ENCODE data around the gene MCF2L. TPM values are rescaled to one million over a fixed set of nuclear protein-coding genes. Genes with fewer than 3 reads are reported as not detected.
"Not testable (repeated sequence)": the region's sequence is repeated elsewhere in the genome, so short reads cannot be mapped to it uniquely, and the experiment has no call there.

Gene MCF2L
- total RNA-seq, 1 donor from 2014 or later, result 115 TPM

GRCh38 chr13:113049521-113049941 is 80.5 kb downstream of the MCF2L start:
- no peak for DNase-seq (ENCODE audit: low spot score)

- no peak for DNase-seq (ENCODE audit: low spot score)
Observed at GRCh38 chr13:113049981-113050380, 81.0 kb downstream of the MCF2L start.

GRCh38 chr13:113050734-113051431 is 81.9 kb downstream of the MCF2L start:
- DNase-seq (ENCODE audit: low spot score), result no peak

DNA sequence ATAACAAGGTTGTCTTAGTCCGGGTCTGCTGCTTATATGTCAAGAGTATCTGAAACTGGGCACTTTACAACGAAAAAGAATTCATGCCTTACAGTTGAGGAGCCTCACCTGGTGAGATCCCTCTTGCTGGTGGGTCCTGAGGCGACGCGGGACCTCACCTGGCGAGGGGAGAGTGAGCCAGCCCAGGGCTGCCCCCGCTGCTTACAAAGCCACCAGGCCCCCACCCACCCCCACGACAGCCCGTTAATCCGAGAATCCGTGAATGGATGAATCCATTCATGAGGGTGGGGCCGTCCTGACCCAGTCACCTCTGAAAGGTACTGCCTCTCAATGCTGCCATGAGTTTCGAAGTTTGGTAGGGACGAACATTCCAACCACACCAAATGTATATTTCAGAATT is 82.6 kb downstream of the MCF2L start:
- DNase-seq (ENCODE audit: low spot score), result no peak

DNA sequence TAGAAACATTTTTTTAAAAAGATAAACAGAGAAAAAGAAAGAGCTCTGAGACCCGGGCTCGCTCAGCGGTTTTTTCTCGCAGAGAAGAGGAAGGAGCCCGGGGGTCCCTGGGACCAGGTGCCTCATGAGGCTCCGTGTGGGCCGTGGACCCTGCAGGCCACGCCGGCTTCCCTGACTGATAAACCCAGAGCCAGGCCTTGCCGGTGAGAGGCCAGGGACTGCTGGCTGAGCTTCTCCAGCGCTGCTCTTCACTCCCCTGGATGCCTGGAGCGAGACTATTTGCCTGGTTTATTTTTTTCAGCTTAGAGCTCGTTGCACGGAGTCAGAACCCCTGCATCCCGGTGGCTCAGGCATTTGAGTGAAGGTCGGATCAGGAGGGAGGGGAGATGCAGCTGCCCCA is 83.2 kb downstream of the MCF2L start:
- no peak for DNase-seq (ENCODE audit: low spot score)

- no peak for DNase-seq (ENCODE audit: low spot score)
Observed at GRCh38 chr13:113052971-113053370, 84.0 kb downstream of the MCF2L start.

- DNase-seq (ENCODE audit: low spot score), result no peak
Observed at GRCh38 chr13:113053376-113053775, 84.4 kb downstream of the MCF2L start.

GRCh38 chr13:113053801-113054604 is 85.0 kb downstream of the MCF2L start:
- no peak for DNase-seq (ENCODE audit: low spot score)

DNA sequence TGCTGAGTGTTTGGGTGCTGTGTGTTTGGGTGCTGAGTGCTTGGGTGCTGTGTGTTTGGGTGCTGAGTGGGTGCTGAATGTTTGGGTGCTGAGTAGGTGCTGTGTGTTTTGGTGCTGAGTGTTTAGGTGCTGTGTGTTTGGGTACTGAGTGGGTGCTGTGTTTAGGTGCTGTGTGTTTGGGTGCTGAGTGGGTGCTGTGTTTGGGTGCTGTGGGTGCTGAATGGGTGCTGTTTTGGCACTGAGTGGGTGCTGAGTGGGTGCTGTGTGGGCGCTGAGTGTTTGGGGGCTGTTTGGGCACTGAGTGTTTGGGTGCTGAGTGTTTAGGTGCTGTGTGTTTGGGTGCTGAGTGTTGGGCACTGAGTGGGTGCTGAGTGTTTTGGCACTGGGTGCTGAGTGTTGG is 88.1 kb downstream of the MCF2L start:
- no peak for DNase-seq (ENCODE audit: low spot score)

GRCh38 chr13:113057559-113057958 is 88.5 kb downstream of the MCF2L start:
- not testable (repeated sequence) for DNase-seq (ENCODE audit: low spot score)

DNA sequence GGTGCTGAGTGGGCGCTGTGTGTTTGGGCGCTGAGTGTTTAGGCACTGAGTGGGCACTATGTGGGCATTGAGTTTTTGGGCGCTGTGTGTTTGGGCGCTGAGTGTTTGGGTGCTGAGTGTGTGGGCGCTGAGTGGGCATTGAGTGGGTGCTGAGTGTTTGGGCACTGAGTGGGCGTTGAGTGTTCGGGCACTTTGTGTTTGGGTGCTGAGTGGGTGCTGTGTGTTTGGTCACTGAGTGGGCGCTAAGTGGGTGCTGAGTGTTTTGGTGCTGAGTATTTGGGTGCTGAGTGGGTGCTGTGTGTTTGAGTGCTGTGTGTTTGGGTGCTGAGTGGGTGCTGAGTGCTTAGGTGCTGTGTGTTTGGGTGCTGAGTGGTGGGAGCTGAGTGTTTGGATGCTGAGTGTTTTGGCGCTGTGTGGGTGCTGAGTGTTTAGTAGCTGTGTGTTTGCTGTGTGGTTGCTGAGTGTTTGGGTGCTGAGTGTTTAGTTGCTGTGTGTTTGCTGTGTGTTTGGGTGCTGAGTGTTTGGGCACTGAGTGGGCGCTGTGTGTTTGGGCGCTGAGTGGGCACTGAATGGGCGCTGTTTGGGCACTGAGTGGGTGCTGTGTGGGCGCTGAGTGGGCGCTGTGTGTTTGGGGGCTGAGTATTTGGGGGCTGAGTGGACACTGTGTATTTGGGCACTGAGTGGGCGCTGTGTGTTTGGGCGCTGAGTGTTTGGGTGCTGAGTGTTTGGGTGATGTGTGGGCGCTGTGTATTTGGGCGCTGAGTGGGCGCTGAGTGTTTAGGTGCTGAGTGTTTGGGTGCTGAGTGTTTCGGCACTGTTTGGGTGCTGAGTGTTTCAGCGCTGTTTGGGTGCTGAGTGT is 89.3 kb downstream of the MCF2L start:
- DNase-seq (ENCODE audit: low spot score), result no peak

GRCh38 chr13:113058988-113059850 is 90.2 kb downstream of the MCF2L start:
- DNase-seq (ENCODE audit: low spot score), result no peak

GRCh38 chr13:113059891-113060290 is 90.9 kb downstream of the MCF2L start:
- DNase-seq (ENCODE audit: low spot score), result no peak

GRCh38 chr13:113060557-113061270 is 91.7 kb downstream of the MCF2L start:
- no peak for DNase-seq (ENCODE audit: low spot score)

- DNase-seq (ENCODE audit: low spot score), result no peak
Observed at GRCh38 chr13:113061271-113061625, 92.2 kb downstream of the MCF2L start.

DNA sequence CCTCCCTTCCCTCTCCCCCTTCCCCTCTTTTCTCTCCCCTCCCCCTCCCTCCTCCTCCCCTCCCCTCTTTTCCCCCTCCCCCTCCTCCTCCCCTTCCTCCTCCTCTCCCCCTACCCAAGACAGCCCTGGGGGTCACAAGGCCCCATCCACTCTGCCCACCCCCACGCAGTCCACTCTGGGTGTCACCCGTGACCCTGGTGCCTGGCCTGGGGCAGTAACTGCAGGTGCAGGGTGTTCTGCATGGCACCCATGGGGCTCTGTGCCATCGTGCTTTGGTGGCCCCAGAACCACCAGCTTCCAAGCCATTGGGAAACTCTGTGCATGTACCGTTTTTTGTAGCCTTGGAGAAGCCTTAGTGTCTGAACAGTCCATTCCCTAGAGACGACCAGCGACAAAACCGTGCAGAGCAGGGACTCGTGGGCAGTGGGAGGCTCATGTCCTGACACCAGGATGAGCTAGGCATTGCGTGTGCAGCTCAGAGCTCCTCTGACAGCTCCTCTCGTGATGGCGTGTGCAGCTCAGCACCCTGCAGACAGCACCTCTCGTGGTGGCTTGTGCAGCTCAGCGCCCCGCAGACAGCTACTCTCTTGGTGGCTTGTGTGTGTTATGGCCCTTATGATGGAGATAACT is 92.9 kb downstream of the MCF2L start:
- no peak for DNase-seq (ENCODE audit: low spot score)

- DNase-seq (ENCODE audit: low spot score), result no peak
Observed at GRCh38 chr13:113062691-113063090, 93.7 kb downstream of the MCF2L start.

- no peak for DNase-seq (ENCODE audit: low spot score)
Observed at GRCh38 chr13:113063091-113063491, 94.1 kb downstream of the MCF2L start.

DNA sequence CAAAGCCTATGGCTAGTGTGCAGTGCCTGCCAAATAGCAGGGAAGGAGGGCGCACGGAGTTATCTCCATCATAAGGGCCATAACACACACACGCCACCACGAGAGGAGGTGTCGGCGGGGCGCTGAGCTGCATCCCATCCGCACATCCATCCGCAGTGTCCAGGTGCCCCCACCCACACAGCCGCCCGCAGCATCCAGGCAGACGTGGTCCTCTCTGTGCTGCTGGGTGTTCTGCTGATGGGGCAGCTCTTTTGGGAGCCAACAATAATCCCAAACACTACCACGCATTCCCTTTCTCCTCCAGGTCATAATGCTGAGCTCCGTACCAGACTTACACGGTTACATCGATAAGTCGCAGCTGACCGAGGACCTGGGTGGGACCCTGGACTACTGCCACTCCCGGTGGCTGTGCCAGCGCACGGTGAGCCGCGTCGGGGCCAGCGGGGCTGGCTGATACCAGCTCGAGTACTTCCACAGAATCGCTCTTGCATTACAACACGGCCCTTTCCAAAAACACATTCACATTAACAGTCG is 95.1 kb downstream of the MCF2L start:
- no peak for DNase-seq (ENCODE audit: low spot score)

Measured in ureter (tissue), 1 donor.